ENCODE data around the gene ZEB2.

The ZEB2 gene

DNA sequence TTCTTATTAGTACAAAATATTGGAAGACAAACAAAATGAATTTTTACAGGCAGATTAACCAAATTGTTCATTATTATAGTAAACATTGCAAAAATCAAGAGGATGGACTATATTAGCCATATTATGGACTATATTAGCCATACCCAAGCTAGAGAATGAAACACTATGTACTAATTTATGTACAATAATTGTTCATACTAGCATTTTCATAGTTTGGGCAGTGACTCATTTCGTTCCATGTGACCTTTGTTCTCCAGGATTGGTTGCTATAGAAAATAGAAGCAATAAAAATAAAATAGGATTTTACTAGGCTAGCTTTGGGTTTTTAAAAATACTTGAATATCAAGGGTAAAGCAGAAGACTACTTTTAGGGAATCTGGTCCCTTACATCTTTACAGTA, 176.8 kb downstream of the ZEB2 start:
- DNase-seq = no peak

- no peak for DNase-seq
Measured at GRCh38 chr2:144341538-144341937, 178.4 kb downstream of the ZEB2 start.

DNA sequence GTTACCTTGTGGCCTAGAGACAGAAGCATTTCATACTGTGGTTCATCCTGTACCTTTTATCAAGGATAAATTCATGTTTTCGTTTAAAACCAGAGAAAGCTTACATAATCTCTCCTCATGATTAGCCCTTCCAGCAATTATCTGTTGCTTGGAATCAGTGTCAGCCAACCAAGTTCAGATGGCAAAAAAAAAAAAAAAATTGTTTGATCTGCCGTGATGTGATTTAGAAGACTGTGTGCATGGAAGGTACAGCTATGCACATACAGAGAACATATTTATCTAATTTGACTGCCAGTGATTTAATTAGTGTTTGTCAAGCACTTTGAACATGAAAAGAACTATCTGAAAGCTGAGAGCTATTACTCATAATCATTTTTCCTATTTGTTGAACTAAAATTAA, 180.9 kb downstream of the ZEB2 start:
- DNase-seq = no peak

- DNase-seq = no peak
Measured at GRCh38 chr2:144334551-144334950, 185.4 kb downstream of the ZEB2 start.

All from NCI-H446 treated with DMSO at 0.1 percent for 48 hours (cell line).